ENCODE results near the gene CSPG5. TPM values are rescaled to one million over a fixed set of nuclear protein-coding genes. Genes with fewer than 3 reads are reported as not detected.

The CSPG5 gene
- total and polyA plus RNA-seq, 2 experiments from 2014 or later, result 2.0 to 3.2 TPM

DNA sequence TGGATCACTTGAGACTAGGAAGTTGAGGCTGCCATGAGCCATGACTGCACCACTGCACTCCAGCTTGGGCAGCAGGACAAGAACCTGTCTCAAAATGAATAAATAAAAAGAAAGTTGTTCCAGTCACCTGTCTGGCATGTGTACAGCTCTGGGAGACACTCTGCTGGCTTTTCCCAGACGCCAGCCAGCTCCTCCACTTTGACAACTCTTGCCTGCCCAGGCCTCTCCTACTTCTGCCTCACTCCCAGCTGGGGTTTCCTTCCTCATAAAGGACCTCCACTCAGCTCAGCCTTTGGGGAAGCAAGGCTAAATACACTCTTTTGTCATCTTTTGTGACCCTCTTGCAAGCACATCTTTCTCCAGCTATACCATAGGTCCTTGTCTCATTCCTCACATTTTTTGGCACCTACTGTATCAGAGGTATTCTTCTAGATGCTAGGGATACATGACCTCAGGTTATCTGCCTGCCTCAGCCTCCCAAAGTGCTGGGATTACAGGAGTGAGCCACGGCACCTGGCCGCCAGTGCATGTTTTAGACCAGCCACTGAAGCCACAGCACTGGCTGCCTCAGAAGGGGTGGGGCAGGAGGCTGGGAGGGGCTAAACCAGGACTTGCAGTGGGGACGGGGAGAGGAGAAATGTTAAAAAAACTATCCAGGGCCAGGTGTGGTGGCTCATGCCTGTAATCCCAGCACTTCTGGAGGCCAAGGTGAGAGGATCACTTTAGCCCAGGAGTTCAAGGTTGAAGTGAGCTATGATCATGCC is 55.2 kb downstream of the CSPG5 start:
- Histone ChIP-seq H3K4me1 (ENCODE audit: low read depth) (no peaks in the 10 kb centered on the region), H3K36me3 (no peaks in the 10 kb centered on the region), H3K4me3 (no peak overlapping the region), H3K27ac (no peak overlapping the region), H3K27me3 (no peaks in the 10 kb centered on the region), H3K9me3 (ENCODE audit: low read depth) (no peaks in the 10 kb centered on the region)
- DNase-seq (ENCODE audit: low read depth in 1 of 2, low spot score in 1 of 2), result no peak
- TF ChIP-seq, protein P1, sequence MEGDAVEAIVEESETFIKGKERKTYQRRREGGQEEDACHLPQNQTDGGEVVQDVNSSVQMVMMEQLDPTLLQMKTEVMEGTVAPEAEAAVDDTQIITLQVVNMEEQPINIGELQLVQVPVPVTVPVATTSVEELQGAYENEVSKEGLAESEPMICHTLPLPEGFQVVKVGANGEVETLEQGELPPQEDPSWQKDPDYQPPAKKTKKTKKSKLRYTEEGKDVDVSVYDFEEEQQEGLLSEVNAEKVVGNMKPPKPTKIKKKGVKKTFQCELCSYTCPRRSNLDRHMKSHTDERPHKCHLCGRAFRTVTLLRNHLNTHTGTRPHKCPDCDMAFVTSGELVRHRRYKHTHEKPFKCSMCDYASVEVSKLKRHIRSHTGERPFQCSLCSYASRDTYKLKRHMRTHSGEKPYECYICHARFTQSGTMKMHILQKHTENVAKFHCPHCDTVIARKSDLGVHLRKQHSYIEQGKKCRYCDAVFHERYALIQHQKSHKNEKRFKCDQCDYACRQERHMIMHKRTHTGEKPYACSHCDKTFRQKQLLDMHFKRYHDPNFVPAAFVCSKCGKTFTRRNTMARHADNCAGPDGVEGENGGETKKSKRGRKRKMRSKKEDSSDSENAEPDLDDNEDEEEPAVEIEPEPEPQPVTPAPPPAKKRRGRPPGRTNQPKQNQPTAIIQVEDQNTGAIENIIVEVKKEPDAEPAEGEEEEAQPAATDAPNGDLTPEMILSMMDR (IDR thresholded peaks at IDR 0.05; ENCODE audit: low read depth, low read length), result no peak

- Histone ChIP-seq H3K4me1 (ENCODE audit: low read depth) (no peaks in the 10 kb centered on the region), H3K27ac (no peak overlapping the region), H3K36me3 (no peaks in the 10 kb centered on the region), H3K27me3 (no peaks in the 10 kb centered on the region), H3K9me3 (ENCODE audit: low read depth) (no peaks in the 10 kb centered on the region), H3K4me3 (no peak overlapping the region)
- TF ChIP-seq, protein P1 (IDR thresholded peaks at IDR 0.05; ENCODE audit: low read depth, low read length), result peak; percentile 83
- peak; percentile 88 to 93 for DNase-seq (ENCODE audit: low read depth in 1 of 2, low spot score in 1 of 2)
Observed at GRCh38 chr3:47522082-47522987, 56.3 kb downstream of the CSPG5 start.

GRCh38 chr3:47520756-47521155 is 57.9 kb downstream of the CSPG5 start:
- TF ChIP-seq, protein P1 (IDR thresholded peaks at IDR 0.05; ENCODE audit: low read depth, low read length), result no peak
- no peaks in the 10 kb centered on the region for H3K4me1 ChIP-seq (ENCODE audit: low read depth)
- H3K4me3 ChIP-seq, result no peak overlapping the region

DNA sequence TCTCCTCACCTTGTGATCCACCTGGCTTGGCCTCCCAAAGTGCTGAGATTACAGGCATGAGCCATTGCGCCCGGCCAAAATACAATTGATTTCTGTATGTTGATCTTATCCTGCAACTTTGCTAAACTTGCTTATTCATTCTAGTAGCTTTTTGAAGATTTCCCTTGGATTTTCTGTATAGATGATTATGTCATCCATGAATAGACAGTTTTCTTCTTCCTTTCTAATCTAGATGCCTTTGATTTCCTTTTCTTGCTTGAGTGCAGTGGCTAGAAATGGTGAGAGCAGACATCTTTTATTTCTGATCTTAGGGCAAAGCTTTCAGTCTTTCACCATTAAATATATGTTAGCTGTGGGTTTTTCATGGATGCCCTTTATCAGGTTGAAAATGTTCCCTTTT is 60.7 kb downstream of the CSPG5 start:
- Histone ChIP-seq H3K27ac (no peak overlapping the region), H3K4me1 (ENCODE audit: low read depth) (no peaks in the 10 kb centered on the region), H3K4me3 (no peak overlapping the region), H3K36me3 (no peaks in the 10 kb centered on the region), H3K9me3 (ENCODE audit: low read depth) (no peaks in the 10 kb centered on the region), H3K27me3 (no peaks in the 10 kb centered on the region)
- TF ChIP-seq, protein P1 (IDR thresholded peaks at IDR 0.05; ENCODE audit: low read depth, low read length), result no peak
- no peak for DNase-seq (ENCODE audit: low read depth in 1 of 2, low spot score in 1 of 2)

More at GRCh38 chr3:47520756-47521155, 57.9 kb downstream of the CSPG5 start:
- no peak for DNase-seq (ENCODE audit: low read depth in 1 of 2, low spot score in 1 of 2)
- no peaks in the 10 kb centered on the region for H3K36me3 ChIP-seq
- no peak overlapping the region for H3K27ac ChIP-seq
- no peaks in the 10 kb centered on the region for H3K27me3 ChIP-seq
- no peaks in the 10 kb centered on the region for H3K9me3 ChIP-seq (ENCODE audit: low read depth)

DNA sequence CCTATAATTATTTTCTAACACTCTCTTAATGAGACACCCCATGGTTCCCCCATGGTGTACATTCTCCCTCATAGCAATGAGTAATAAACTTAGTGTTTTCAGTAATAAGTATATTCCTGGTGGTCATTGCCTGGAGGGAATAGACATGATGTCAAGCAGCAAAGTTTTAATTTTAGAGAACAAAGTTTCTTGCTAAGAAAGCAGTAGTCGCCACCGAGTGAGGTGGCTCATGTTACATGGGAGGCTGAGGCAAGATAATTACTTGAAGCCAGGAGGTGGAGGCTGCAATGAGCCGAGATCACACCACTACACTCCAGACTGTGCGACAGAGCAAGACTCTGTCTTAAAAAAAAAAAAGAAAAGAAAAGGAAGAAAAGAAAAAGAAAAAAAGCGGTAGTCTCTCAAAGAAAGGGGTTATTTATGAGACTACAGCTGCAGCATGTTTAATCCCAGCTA is 62.8 kb downstream of the CSPG5 start:
- Histone ChIP-seq H3K36me3 (peaks cover under 1% of the 10 kb centered on the region), H3K4me1 (ENCODE audit: low read depth) (peaks cover 4% of the 10 kb centered on the region), H3K27me3 (no peaks in the 10 kb centered on the region), H3K27ac (no peak overlapping the region), H3K4me3 (no peak overlapping the region), H3K9me3 (ENCODE audit: low read depth) (no peaks in the 10 kb centered on the region)
- TF ChIP-seq, protein P1 (IDR thresholded peaks at IDR 0.05; ENCODE audit: low read depth, low read length), result no peak
- DNase-seq (ENCODE audit: low read depth in 1 of 2, low spot score in 1 of 2), result no peak
